ENCODE measurements around the gene TTLL11.

TTLL11 gene

GRCh38 chr9:122116040-122116439 lies 22.9 kb upstream of the TTLL11 start:
- no peak overlapping the region for H3K4me3 ChIP-seq (ENCODE audit: control insufficient read depth, low read depth, low read length)
- no peak for DNase-seq (ENCODE audit: low read depth)
- TF ChIP-seq CTCF (conservative IDR thresholded peaks at IDR 0.05; ENCODE audit: control insufficient read depth, insufficient read depth, low read depth, low read length), result no peak

GRCh38 chr9:122115176-122116035 lies 22.3 kb upstream of the TTLL11 start:
- H3K4me3 ChIP-seq (ENCODE audit: control insufficient read depth, low read depth, low read length), result no peak overlapping the region
- no peak for TF ChIP-seq CTCF (conservative IDR thresholded peaks at IDR 0.05; ENCODE audit: control insufficient read depth, insufficient read depth, low read depth, low read length)
- no peak for DNase-seq (ENCODE audit: low read depth)

GRCh38 chr9:122113574-122113973 lies 20.5 kb upstream of the TTLL11 start:
- no peak for DNase-seq (ENCODE audit: low read depth)
- H3K4me3 ChIP-seq (ENCODE audit: control insufficient read depth, low read depth, low read length), result no peak overlapping the region
- TF ChIP-seq CTCF (conservative IDR thresholded peaks at IDR 0.05; ENCODE audit: control insufficient read depth, insufficient read depth, low read depth, low read length), result no peak

DNA sequence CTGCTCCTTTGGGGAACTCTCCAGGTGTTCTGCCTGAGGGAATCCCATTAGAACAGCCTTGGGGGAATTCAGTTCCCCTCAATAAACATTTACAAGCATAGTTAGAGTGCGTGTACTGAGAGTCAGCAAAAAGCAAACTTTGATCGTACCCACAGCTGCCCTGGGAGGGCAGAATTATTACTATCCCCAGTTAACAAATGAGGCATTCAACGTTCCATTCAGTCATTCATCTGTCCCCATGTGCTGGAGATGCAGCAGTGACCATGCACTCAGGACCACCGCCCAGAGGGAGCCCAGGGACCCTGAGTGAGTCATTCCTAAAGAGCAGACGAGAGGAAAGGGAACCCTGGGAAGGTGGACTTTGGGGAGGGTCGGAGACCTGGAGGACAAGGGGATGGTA lies 19.1 kb upstream of the TTLL11 start:
- H3K4me3 ChIP-seq (ENCODE audit: control insufficient read depth, low read depth, low read length), result no peak overlapping the region
- TF ChIP-seq CTCF (conservative IDR thresholded peaks at IDR 0.05; ENCODE audit: control insufficient read depth, insufficient read depth, low read depth, low read length), result no peak
- DNase-seq (ENCODE audit: low read depth), result no peak

DNA sequence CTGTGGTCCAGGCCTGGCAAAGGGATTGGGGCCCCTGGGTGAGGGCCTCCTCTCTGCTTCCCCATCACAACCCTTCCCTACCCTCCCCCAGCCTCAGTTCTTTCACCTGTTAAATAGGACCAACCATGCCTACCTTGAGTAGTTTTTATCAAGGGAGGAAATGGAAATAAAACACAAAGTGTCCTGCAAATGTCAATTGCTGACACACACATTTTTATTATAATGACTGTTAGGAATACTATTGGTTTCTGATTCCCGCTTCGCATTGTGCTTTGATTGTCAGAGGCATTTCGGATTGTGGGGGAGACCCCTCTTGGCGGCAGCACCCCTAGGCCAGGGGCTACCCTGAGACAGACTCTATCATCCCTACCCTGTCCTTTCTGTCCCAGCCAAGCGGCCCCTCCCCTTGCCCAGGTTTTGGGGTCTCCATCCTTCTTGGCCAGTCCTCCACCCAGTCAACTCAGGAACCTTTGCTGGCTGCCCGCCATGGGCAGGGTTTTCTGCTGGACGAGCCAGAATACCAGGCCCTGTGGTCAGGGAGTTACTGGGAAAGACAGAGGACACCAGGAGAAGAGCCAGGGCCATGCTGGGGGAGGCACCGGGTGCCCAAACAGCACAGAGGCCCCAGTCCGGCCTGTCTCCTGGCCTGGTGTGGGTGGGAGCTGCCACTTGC lies 18.4 kb upstream of the TTLL11 start:
- TF ChIP-seq CTCF (conservative IDR thresholded peaks at IDR 0.05; ENCODE audit: control insufficient read depth, insufficient read depth, low read depth, low read length), result no peak
- no peak overlapping the region for H3K4me3 ChIP-seq (ENCODE audit: control insufficient read depth, low read depth, low read length)
- DNase-seq (ENCODE audit: low read depth), result no peak

GRCh38 chr9:122110100-122110833 lies 17.2 kb upstream of the TTLL11 start:
- TF ChIP-seq CTCF (conservative IDR thresholded peaks at IDR 0.05; ENCODE audit: control insufficient read depth, insufficient read depth, low read depth, low read length), result no peak
- no peak for DNase-seq (ENCODE audit: low read depth)
- no peak overlapping the region for H3K4me3 ChIP-seq (ENCODE audit: control insufficient read depth, low read depth, low read length)

All from fibroblast of mammary gland (primary cell).